Progenitor cell of endocrine pancreas (in vitro differentiated cells): ENCODE results near the gene PTBP2. TPM values are rescaled to one million over a fixed set of nuclear protein-coding genes. Genes with fewer than 3 reads are reported as not detected.
A peak's percentile ranks its signal among the peaks of the same experiment; 100 is the strongest.

Experiments used
- DNase-seq: peaks from one replicate; pipeline ENCODE4 v3.0.0; 2021; ENCODE audit warnings: low spot score; ENCODE audit not compliant: unreplicated experiment
- H3K27ac Mint-ChIP-seq: 2 replicates; pipeline ENCODE4 v1.8.0; 2021; ENCODE audit warnings: mild to moderate bottlenecking, moderate library complexity, mixed read lengths
- H3K27me3 Mint-ChIP-seq: 2 replicates; pipeline ENCODE4 v1.8.0; 2021; ENCODE audit warnings: mixed read lengths
- H3K36me3 Mint-ChIP-seq: 2 replicates; pipeline ENCODE4 v1.8.0; 2022; ENCODE audit warnings: mixed read lengths; ENCODE audit not compliant: insufficient read depth
- H3K4me1 Mint-ChIP-seq: 2 replicates; pipeline ENCODE4 v1.8.0; 2021; ENCODE audit warnings: low read depth, mixed read lengths
- H3K4me3 Mint-ChIP-seq: 2 replicates; pipeline ENCODE4 v1.8.0; 2021; ENCODE audit warnings: low read depth, mild to moderate bottlenecking, moderate library complexity, mixed read lengths
- H3K9me3 Mint-ChIP-seq: 2 replicates; pipeline ENCODE4 v1.8.0; 2021; ENCODE audit warnings: low read depth, mixed read lengths
- CTCF ChIP-seq: fragments of 200-600 bp; sonication (generic); IDR thresholded peaks from one replicate; pipeline ENCODE4 v1.5.0; 2021; ENCODE audit warnings: antibody characterized with exemption, mild to moderate bottlenecking; ENCODE audit not compliant: unreplicated experiment
- total RNA-seq: library from RNA; stranded (reverse); gene quantifications from 2 replicates; pipeline ENCODE4 v1.2.1, GENCODE V29; 2021

PTBP2 gene
- total RNA-seq, 1 donor from 2014 or later, result 91.2 TPM

GRCh38 chr1:96721053-96721415 is 550 bp upstream of the PTBP2 start:
- Mint-ChIP-seq H3K4me1 (peaks cover 16% of the 10 kb centered on the region), H3K36me3 (peaks cover 9% of the 10 kb centered on the region), H3K4me3 (peak overlapping the region; percentile 97), H3K27me3 (no peaks in the 10 kb centered on the region), H3K27ac (peak overlapping the region; percentile 99), H3K9me3 (no peaks in the 10 kb centered on the region)
- no peak for TF ChIP-seq CTCF
- no peak for DNase-seq

- H3K27me3 Mint-ChIP-seq, result no peaks in the 10 kb centered on the region
- peak overlapping the region; percentile 97 for H3K4me3 Mint-ChIP-seq
- H3K27ac Mint-ChIP-seq, result peak overlapping the region; percentile 99
- H3K9me3 Mint-ChIP-seq, result no peaks in the 10 kb centered on the region
- DNase-seq, result peak; percentile 41
- H3K4me1 Mint-ChIP-seq, result peaks cover 18% of the 10 kb centered on the region
- no peak for TF ChIP-seq CTCF
- H3K36me3 Mint-ChIP-seq, result peaks cover 16% of the 10 kb centered on the region
Measured at GRCh38 chr1:96722161-96722922, 758 bp downstream of the PTBP2 start.

- Mint-ChIP-seq H3K27ac (peak overlapping the region; percentile 99), H3K27me3 (no peaks in the 10 kb centered on the region), H3K36me3 (peaks cover 18% of the 10 kb centered on the region), H3K4me3 (peak overlapping the region; percentile 97), H3K9me3 (no peaks in the 10 kb centered on the region), H3K4me1 (peaks cover 20% of the 10 kb centered on the region)
- DNase-seq, result no peak
- no peak for TF ChIP-seq CTCF
Measured at GRCh38 chr1:96722958-96723357, 1.4 kb downstream of the PTBP2 start.

- Mint-ChIP-seq H3K4me3 (peak overlapping the region; percentile 97), H3K27ac (peak overlapping the region; percentile 99), H3K36me3 (peaks cover 22% of the 10 kb centered on the region), H3K27me3 (no peaks in the 10 kb centered on the region), H3K9me3 (no peaks in the 10 kb centered on the region), H3K4me1 (peaks cover 22% of the 10 kb centered on the region)
- no peak for TF ChIP-seq CTCF
- DNase-seq, result no peak
Measured at GRCh38 chr1:96723377-96723776, 1.8 kb downstream of the PTBP2 start.

GRCh38 chr1:96723936-96724335 is 2.4 kb downstream of the PTBP2 start:
- peak overlapping the region; percentile 50 for H3K4me3 Mint-ChIP-seq
- H3K36me3 Mint-ChIP-seq, result peaks cover 24% of the 10 kb centered on the region
- no peak overlapping the region for H3K27ac Mint-ChIP-seq
- TF ChIP-seq CTCF, result no peak
- no peaks in the 10 kb centered on the region for H3K27me3 Mint-ChIP-seq
- H3K4me1 Mint-ChIP-seq, result peaks cover 22% of the 10 kb centered on the region
- DNase-seq, result no peak
- H3K9me3 Mint-ChIP-seq, result no peaks in the 10 kb centered on the region
